Bronchial epithelial cell (primary cell): ENCODE measurements around the gene LBHD2. TPM values are rescaled to one million over a fixed set of nuclear protein-coding genes. Genes with fewer than 3 reads are reported as not detected.
"Not testable (repeated sequence)": the region's sequence is repeated elsewhere in the genome, so short reads cannot be mapped to it uniquely, and the experiment has no call there.

ENCODE experiments used
- DNase-seq: peaks from one replicate; pipeline ENCODE4 v3.0.0-alpha.2; 2010; ENCODE audit warnings: low read depth
- FAIRE-seq: peaks from 2 replicates; lab custom pipeline; 2011; peaks lifted over from hg19 to GRCh38; lab: Jason Lieb, UNC
- H3K27me3 ChIP-seq: 2 replicates; pipeline ENCODE4 v1.5.1; 2011; ENCODE audit warnings: low read length; ENCODE audit not compliant: control insufficient read depth, insufficient read depth
- H3K36me3 ChIP-seq: 2 replicates; pipeline ENCODE4 v1.5.1; 2011; ENCODE audit warnings: low read length; ENCODE audit not compliant: control insufficient read depth, insufficient read depth
- H3K4me3 ChIP-seq: 2 replicates; pipeline ENCODE4 v1.5.1; 2011; ENCODE audit warnings: mild to moderate bottlenecking, low read depth, low read length, control low read depth
- CTCF ChIP-seq: IDR thresholded peaks from 2 replicates; pipeline ENCODE4 v1.5.1; 2011; ENCODE audit warnings: mild to moderate bottlenecking, moderate library complexity, low read length, control low read depth, inconsistent platforms; ENCODE audit not compliant: insufficient read depth, severe bottlenecking
- total RNA-seq: library from RNA; depleted of rRNA; stranded (reverse); fragments of >200 nt; gene quantifications from 2 replicates; pipeline ENCODE4 v1.2.1, GENCODE V29; 2014

Gene LBHD2
- not detected in 2 replicates for total RNA-seq

GRCh38 chr14:103084021-103084919 lies at the start of gene LBHD2:
TSS of gene LBHD2 (plus strand) at chr14:103084210. CDS start at chr14:103086013, 1,803 bp downstream.
- no peak for FAIRE-seq
- Histone ChIP-seq H3K27me3 (peaks cover 17% of the 10 kb centered on the region), H3K4me3 (no peak within 1 kb of the TSS), H3K36me3 (no peaks in the 10 kb centered on the region)
- no peak for TF ChIP-seq CTCF
- DNase-seq, result no peak

GRCh38 chr14:103041464-103041863 lies 42.5 kb upstream of the LBHD2 start:
- Histone ChIP-seq H3K4me3 (no peak overlapping the region), H3K27me3 (no peaks in the 10 kb centered on the region), H3K36me3 (peaks cover 7% of the 10 kb centered on the region)
- DNase-seq (no peak), FAIRE-seq (no peak)
- TF ChIP-seq CTCF, result no peak

- no peak for FAIRE-seq
- H3K36me3 ChIP-seq, result peaks cover 9% of the 10 kb centered on the region
- DNase-seq, result no peak
- H3K4me3 ChIP-seq, result no peak overlapping the region
- no peaks in the 10 kb centered on the region for H3K27me3 ChIP-seq
- TF ChIP-seq CTCF, result no peak
These were observed 40.6 kb upstream of the LBHD2 start for GRCh38 chr14:103043257-103044015.

- FAIRE-seq (no peak), DNase-seq (no peak)
- Histone ChIP-seq H3K36me3 (peaks cover 9% of the 10 kb centered on the region), H3K4me3 (no peak overlapping the region), H3K27me3 (no peaks in the 10 kb centered on the region)
- no peak for TF ChIP-seq CTCF
These were observed 38.6 kb upstream of the LBHD2 start for GRCh38 chr14:103045371-103045869.

GRCh38 chr14:103047453-103047852 lies 36.6 kb upstream of the LBHD2 start:
- DNase-seq, H3K4me3 ChIP-seq, FAIRE-seq, H3K36me3 ChIP-seq, H3K27me3 ChIP-seq: not testable (repeated sequence)

GRCh38 chr14:103050935-103051334 lies 33.1 kb upstream of the LBHD2 start:
- Histone ChIP-seq H3K36me3 (peaks cover 4% of the 10 kb centered on the region), H3K4me3 (no peak overlapping the region), H3K27me3 (no peaks in the 10 kb centered on the region)
- no peak for TF ChIP-seq CTCF
- no peak for FAIRE-seq
- no peak for DNase-seq
